Smooth muscle cell (in vitro differentiated cells): ENCODE results near the gene HOXA9. TPM values are rescaled to one million over a fixed set of nuclear protein-coding genes. Genes with fewer than 3 reads are reported as not detected.

Experiments used
- DNase-seq: peaks from one replicate; lab custom pipeline; 2025; ENCODE audit not compliant: unreplicated experiment; lab: John Stamatoyannopoulos, UW
- H2AFZ ChIP-seq: fragments of 200-600 bp; sonication (generic); 2 replicates; pipeline ENCODE4 v1.6.0; 2016; ENCODE audit warnings: antibody characterized with exemption, low read depth, mild to moderate bottlenecking
- H3F3A ChIP-seq: fragments of 200-600 bp; sonication (generic); 2 replicates; pipeline ENCODE4 v1.6.0; 2017; ENCODE audit warnings: antibody characterized with exemption, low read depth
- H3K27ac ChIP-seq: fragments of 200-600 bp; sonication (generic); 2 replicates; pipeline ENCODE4 v1.5.1; 2016; ENCODE audit warnings: low read depth, mild to moderate bottlenecking
- H3K27me3 ChIP-seq: fragments of 200-600 bp; sonication (generic); 2 replicates; pipeline ENCODE4 v1.6.1; 2016; ENCODE audit warnings: low read depth, mild to moderate bottlenecking
- H3K36me3 ChIP-seq: fragments of 200-600 bp; sonication (generic); 2 replicates; pipeline ENCODE4 v1.5.1; 2016; ENCODE audit warnings: low read depth
- H3K4me1 ChIP-seq: fragments of 200-600 bp; sonication (generic); 2 replicates; pipeline ENCODE4 v1.5.1; 2016; ENCODE audit warnings: low read depth
- H3K4me2 ChIP-seq: fragments of 200-600 bp; sonication (generic); 2 replicates; pipeline ENCODE4 v1.6.0; 2016; ENCODE audit warnings: mild to moderate bottlenecking
- H3K4me3 ChIP-seq: fragments of 200-600 bp; sonication (generic); 2 replicates; pipeline ENCODE4 v1.5.1; 2016; ENCODE audit warnings: mild to moderate bottlenecking
- H3K79me2 ChIP-seq: fragments of 200-600 bp; sonication (generic); 2 replicates; pipeline ENCODE4 v1.6.0; 2016; ENCODE audit warnings: low read depth, mild to moderate bottlenecking
- H3K9ac ChIP-seq: fragments of 200-600 bp; sonication (generic); 2 replicates; pipeline ENCODE4 v1.6.0; 2016; ENCODE audit warnings: low read depth
- H3K9me3 ChIP-seq: fragments of 200-600 bp; sonication (generic); replicated peaks from 2 replicates; pipeline ENCODE4 v1.5.1; 2016; ENCODE audit warnings: low read depth
- H4K20me1 ChIP-seq: fragments of 200-600 bp; sonication (generic); 2 replicates; pipeline ENCODE4 v1.6.0; 2016; ENCODE audit warnings: low read depth
- CTCF ChIP-seq: fragments of 200-600 bp; sonication (generic); IDR thresholded peaks from 2 replicates; pipeline ENCODE4 v1.5.1; 2017; ENCODE audit warnings: borderline replicate concordance, mild to moderate bottlenecking, antibody characterized with exemption; ENCODE audit not compliant: insufficient read depth, poor library complexity, severe bottlenecking
- WGBS: methylation state at CpG from one replicate; pipeline ENCODE4 v1.1.7; 2016; ENCODE audit warnings: low lambda C conversion rate; 5-methylcytosine and 5-hydroxymethylcytosine counted together
- polyA plus RNA-seq: library from polyadenylated mRNA; unstranded; fragments of >200 nt; fragmentation: Nextera tagmentation; extraction: Ambion mirVana; gene quantifications from 2 replicates; pipeline ENCODE4 v1.2.1, GENCODE V29; 2016
- total RNA-seq: library from RNA; depleted of rRNA; stranded (reverse); fragments of >200 nt; gene quantifications from 2 replicates; pipeline ENCODE4 v1.2.3, GENCODE V29; 2014

Gene HOXA9
- total and polyA plus RNA-seq, 2 experiments from 2014 or later: 12.6 to 35.8 TPM

- 28% methylated on average over 30 of the region's 30 CpGs for WGBS
- H3K4me3 ChIP-seq: no peak overlapping the region
- no peak overlapping the region for H2AFZ ChIP-seq
- no peaks in the 10 kb centered on the region for H3K4me1 ChIP-seq
- H3K36me3 ChIP-seq: no peaks in the 10 kb centered on the region
- H3F3A ChIP-seq: no peaks in the 10 kb centered on the region
- no peak for TF ChIP-seq CTCF
- H3K4me2 ChIP-seq: peak overlapping the region; percentile 74
- no peaks in the 10 kb centered on the region for H3K79me2 ChIP-seq
- H3K9ac ChIP-seq: no peak overlapping the region
- H4K20me1 ChIP-seq: no peaks in the 10 kb centered on the region
- H3K27ac ChIP-seq: no peak overlapping the region
- H3K9me3 ChIP-seq: no peaks in the 10 kb centered on the region
- H3K27me3 ChIP-seq: peaks cover 99% of the 10 kb centered on the region
- no peak for DNase-seq
Observed at GRCh38 chr7:27148756-27149641, 16.3 kb downstream of the HOXA9 start.

GRCh38 chr7:27148031-27148755, 17.1 kb downstream of the HOXA9 start:
- peak overlapping the region; percentile 74 for H3K4me2 ChIP-seq
- H3K4me3 ChIP-seq: peak overlapping the region; percentile 32
- no peak for DNase-seq
- H3K36me3 ChIP-seq: no peaks in the 10 kb centered on the region
- peaks cover 4% of the 10 kb centered on the region for H3K4me1 ChIP-seq
- no peaks in the 10 kb centered on the region for H3K9me3 ChIP-seq
- no peak for TF ChIP-seq CTCF
- H4K20me1 ChIP-seq: no peaks in the 10 kb centered on the region
- H3F3A ChIP-seq: no peaks in the 10 kb centered on the region
- peaks cover 99% of the 10 kb centered on the region for H3K27me3 ChIP-seq
- H3K79me2 ChIP-seq: no peaks in the 10 kb centered on the region
- no peak overlapping the region for H2AFZ ChIP-seq
- H3K9ac ChIP-seq: no peak overlapping the region
- 21% methylated on average over 28 of the region's 28 CpGs for WGBS
- H3K27ac ChIP-seq: no peak overlapping the region

- peak within 1 kb of the TSS; percentile 32 for H3K4me3 ChIP-seq
- H3K27ac ChIP-seq: no peak within 1 kb of the TSS
Observed at GRCh38 chr7:27147199-27148030, 17.9 kb downstream of the HOXA9 start, which contains the start of gene HOXA6. Gene HOXA6 (minus strand): TSS chr7:27147774. CDS start chr7:27147749, 25 bp downstream.

More at GRCh38 chr7:27147199-27148030, 17.9 kb downstream of the HOXA9 start, which contains the start of gene HOXA6:
- no peaks in the 10 kb centered on the region for H3K9me3 ChIP-seq
- no peak within 1 kb of the TSS for H3K9ac ChIP-seq
- H2AFZ ChIP-seq: no peak within 1 kb of the TSS
- no peak for TF ChIP-seq CTCF
- no peaks in the 10 kb centered on the region for H4K20me1 ChIP-seq
- H3K79me2 ChIP-seq: no peaks in the 10 kb centered on the region
- no peaks in the 10 kb centered on the region for H3K36me3 ChIP-seq
- no peak for DNase-seq
- H3F3A ChIP-seq: no peaks in the 10 kb centered on the region
- peaks cover 7% of the 10 kb centered on the region for H3K4me1 ChIP-seq
- 24% methylated on average over 58 of the region's 63 CpGs for WGBS
- H3K27me3 ChIP-seq: peaks cover 99% of the 10 kb centered on the region
- H3K4me2 ChIP-seq: peak within 1 kb of the TSS; percentile 74
